GM18873 (cell line): ENCODE measurements around the gene GLB1L3.
A peak's percentile ranks its signal among the peaks of the same experiment; 100 is the strongest.

ENCODE experiments used
- ATAC-seq: cut with Tn5 transposase; IDR thresholded peaks from one replicate; pipeline ENCODE4 v1.9.1; 2021; ENCODE audit warnings: mild to moderate bottlenecking, moderate library complexity, moderate number of reproducible peaks; ENCODE audit not compliant: unreplicated experiment, low FRiP score

The GLB1L3 gene

GRCh38 chr11:134275534-134276395 lies at the start of gene GLB1L3:
GLB1L3 (plus strand) TSS chr11:134276379; CDS start chr11:134276741, 362 bp downstream.
- ATAC-seq = no peak

GRCh38 chr11:134226806-134227325 lies 49.3 kb upstream of the GLB1L3 start:
- no peak for ATAC-seq

- peak; percentile 46 for ATAC-seq
Observed at GRCh38 chr11:134228625-134229024, 47.6 kb upstream of the GLB1L3 start.

- ATAC-seq = no peak
Observed at GRCh38 chr11:134229126-134229790, 46.9 kb upstream of the GLB1L3 start.

GRCh38 chr11:134230339-134230738 lies 45.8 kb upstream of the GLB1L3 start:
- ATAC-seq = no peak

GRCh38 chr11:134231958-134232659 lies 44.1 kb upstream of the GLB1L3 start:
- no peak for ATAC-seq

GRCh38 chr11:134233729-134234179 lies 42.4 kb upstream of the GLB1L3 start:
- ATAC-seq = no peak

GRCh38 chr11:134235399-134235798 lies 40.8 kb upstream of the GLB1L3 start:
- ATAC-seq = no peak

- ATAC-seq = no peak
Observed at GRCh38 chr11:134236834-134237556, 39.2 kb upstream of the GLB1L3 start.

- ATAC-seq = no peak
Observed at GRCh38 chr11:134237557-134237922, 38.6 kb upstream of the GLB1L3 start.

- no peak for ATAC-seq
Observed at GRCh38 chr11:134238956-134239355, 37.2 kb upstream of the GLB1L3 start.

GRCh38 chr11:134240592-134240991 lies 35.6 kb upstream of the GLB1L3 start:
- no peak for ATAC-seq

GRCh38 chr11:134242376-134242775 lies 33.8 kb upstream of the GLB1L3 start:
- no peak for ATAC-seq

GRCh38 chr11:134243913-134244312 lies 32.3 kb upstream of the GLB1L3 start:
- ATAC-seq = no peak

GRCh38 chr11:134244593-134244992 lies 31.6 kb upstream of the GLB1L3 start:
- no peak for ATAC-seq

GRCh38 chr11:134245434-134245833 lies 30.7 kb upstream of the GLB1L3 start:
- no peak for ATAC-seq

GRCh38 chr11:134246100-134246499 lies 30.1 kb upstream of the GLB1L3 start:
- no peak for ATAC-seq

- ATAC-seq = no peak
Observed at GRCh38 chr11:134246678-134247077, 29.5 kb upstream of the GLB1L3 start.

- ATAC-seq = no peak
Observed at GRCh38 chr11:134248910-134249480, 27.2 kb upstream of the GLB1L3 start.

GRCh38 chr11:134250246-134250645 lies 25.9 kb upstream of the GLB1L3 start:
- no peak for ATAC-seq
